Amygdala (tissue), 56 donors: ENCODE results near the gene MYBPHL.

ENCODE experiments used
- DNase-seq, 56 donors: peaks; one replicate each; lab custom pipeline; 2025; lab: John Stamatoyannopoulos, UW

The MYBPHL gene

DNA sequence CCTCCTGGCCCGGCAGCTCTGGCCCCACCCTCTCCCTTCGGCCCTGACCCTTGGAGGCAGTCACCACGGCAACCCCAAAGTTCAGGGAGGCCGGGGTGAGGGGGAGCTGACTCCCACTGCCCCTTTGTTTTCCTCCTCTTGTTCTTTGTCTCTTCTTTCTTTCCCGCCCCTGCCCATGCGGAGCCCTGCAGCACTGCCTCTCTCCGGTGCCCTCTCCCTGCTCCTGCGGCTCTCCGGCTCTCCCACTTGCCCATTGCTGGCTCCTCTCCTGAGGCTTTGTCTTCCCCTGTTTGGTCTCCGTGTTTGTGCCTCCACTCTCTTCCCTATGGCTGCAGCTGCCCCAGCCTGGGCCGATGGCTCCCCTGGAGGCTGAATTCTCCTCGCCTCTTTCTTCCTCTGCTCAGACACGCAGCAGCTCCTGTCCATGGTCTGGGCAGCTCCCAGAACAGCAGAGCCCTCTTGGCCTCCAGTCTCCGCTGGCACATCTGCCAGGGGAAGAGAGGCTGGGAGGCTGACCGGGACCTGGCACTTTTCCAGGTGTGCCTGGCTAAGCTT lies 51.6 kb downstream of the MYBPHL start:
- DNase-seq, result peak in 1 of 56 donors; percentile 37

DNA sequence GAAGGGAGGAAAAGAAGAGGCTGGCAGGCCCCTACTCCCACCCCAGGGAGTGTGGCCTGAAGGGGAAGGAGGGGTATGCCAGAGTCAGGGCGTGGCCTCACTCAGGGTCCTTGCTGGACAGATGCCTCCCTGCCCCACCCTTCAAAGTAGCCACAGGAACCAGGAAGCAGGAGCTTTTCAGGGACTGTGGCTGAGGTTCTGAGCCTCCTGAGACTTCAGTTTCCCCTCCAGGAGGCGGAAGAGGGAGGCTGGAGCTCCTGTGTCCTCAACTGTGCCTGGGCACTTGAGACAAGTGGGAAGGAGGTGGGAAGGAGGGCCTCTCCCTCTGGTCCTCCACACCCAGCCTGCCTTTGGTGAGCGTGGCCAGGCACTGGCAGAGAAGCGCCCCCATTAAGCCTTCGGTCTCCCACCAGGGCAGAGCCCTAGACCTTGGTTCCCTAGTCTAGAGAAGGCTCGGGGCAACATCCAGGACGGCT lies 52.2 kb downstream of the MYBPHL start:
- DNase-seq, result no peak

DNA sequence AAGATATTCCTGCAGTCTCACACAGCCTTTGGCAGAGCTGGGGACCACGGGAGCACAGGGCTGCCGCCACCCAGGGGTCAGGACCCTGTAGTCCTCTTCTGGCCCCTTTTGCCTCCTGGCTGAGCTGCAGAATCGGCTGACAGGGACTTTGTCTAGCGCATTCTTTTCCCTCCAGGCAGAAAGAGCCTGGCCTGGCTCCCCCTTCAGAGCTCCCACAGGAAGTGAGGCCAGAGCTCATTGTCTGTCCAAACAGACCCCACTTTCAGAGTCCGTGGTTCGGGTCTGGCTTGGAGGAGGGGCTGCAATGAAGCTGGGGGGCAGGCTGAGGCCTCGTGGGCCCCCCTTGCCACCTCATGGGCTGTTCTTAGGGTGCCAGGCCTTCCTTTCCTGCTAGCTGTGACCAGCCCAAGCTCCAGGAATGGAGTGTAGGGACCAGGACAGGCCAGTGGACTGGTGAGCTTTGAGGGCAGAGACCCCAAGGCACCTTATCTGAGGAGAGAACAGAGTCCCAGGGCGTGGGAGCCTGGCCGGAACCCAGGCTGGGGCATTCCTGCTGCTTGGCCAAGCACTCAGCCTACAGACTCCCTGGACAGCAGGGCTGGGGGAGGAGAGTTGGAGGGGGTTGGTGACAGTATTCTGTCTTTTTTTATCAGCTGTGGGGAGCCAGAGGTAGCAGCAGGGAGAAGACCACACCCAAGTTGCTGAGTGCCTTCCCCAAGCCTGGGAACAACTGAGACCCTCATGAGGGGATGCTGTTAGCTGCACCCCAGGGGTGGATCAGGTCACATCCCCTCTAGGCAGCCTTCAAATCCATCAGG lies 52.8 kb downstream of the MYBPHL start:
- DNase-seq, result peak in 15 of 56 donors; percentile 43 to 81 (median 68)

GRCh38 chr1:109252893-109253802 lies 53.7 kb downstream of the MYBPHL start:
- peak in 53 of 56 donors; percentile 36 to 94 (median 80) for DNase-seq

DNA sequence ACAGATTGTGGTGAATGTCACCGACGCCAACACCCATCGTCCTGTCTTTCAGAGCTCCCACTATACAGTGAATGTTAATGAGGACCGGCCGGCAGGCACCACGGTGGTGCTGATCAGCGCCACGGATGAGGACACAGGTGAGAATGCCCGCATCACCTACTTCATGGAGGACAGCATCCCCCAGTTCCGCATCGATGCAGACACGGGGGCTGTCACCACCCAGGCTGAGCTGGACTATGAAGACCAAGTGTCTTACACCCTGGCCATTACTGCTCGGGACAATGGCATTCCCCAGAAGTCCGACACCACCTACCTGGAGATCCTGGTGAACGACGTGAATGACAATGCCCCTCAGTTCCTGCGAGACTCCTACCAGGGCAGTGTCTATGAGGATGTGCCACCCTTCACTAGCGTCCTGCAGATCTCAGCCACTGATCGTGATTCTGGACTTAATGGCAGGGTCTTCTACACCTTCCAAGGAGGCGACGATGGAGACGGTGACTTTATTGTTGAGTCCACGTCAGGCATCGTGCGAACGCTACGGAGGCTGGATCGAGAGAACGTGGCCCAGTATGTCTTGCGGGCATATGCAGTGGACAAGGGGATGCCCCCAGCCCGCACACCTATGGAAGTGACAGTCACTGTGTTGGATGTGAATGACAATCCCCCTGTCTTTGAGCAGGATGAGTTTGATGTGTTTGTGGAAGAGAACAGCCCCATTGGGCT lies 54.5 kb downstream of the MYBPHL start:
- no peak for DNase-seq

DNA sequence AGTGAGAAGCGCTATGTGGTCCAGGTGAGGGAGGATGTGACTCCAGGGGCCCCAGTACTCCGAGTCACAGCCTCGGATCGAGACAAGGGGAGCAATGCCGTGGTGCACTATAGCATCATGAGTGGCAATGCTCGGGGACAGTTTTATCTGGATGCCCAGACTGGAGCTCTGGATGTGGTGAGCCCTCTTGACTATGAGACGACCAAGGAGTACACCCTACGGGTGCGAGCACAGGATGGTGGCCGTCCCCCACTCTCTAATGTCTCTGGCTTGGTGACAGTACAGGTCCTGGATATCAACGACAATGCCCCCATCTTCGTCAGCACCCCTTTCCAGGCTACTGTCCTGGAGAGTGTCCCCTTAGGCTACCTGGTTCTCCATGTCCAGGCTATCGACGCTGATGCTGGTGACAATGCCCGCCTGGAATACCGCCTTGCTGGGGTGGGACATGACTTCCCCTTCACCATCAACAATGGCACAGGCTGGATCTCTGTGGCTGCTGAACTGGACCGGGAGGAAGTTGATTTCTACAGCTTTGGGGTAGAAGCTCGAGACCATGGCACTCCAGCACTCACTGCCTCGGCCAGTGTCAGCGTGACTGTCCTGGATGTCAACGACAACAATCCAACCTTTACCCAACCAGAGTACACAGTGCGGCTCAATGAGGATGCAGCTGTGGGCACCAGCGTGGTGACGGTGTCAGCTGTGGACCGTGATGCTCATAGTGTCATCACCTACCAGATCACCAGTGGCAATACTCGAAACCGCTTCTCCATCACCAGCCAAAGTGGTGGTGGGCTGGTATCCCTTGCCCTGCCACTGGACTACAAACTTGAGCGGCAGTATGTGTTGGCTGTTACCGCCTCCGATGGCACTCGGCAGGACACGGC lies 55.3 kb downstream of the MYBPHL start:
- no peak for DNase-seq

DNA sequence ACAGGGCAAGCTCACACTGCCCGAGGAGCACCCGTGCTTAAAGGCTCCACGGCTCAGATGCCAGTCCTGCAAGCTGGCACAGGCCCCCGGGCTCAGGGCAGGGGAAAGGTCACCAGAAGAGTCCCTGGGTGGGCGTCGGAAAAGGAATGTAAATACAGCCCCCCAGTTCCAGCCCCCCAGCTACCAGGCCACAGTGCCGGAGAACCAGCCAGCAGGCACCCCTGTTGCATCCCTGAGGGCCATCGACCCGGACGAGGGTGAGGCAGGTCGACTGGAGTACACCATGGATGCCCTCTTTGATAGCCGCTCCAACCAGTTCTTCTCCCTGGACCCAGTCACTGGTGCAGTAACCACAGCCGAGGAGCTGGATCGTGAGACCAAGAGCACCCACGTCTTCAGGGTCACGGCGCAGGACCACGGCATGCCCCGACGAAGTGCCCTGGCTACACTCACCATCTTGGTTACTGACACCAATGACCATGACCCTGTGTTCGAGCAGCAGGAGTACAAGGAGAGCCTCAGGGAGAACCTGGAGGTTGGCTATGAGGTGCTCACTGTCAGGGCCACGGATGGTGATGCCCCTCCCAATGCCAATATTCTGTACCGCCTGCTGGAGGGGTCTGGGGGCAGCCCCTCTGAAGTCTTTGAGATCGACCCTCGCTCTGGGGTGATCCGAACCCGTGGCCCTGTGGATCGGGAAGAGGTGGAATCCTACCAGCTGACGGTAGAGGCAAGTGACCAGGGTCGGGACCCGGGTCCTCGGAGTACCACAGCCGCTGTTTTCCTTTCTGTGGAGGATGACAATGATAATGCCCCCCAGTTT lies 56.1 kb downstream of the MYBPHL start:
- no peak for DNase-seq

DNA sequence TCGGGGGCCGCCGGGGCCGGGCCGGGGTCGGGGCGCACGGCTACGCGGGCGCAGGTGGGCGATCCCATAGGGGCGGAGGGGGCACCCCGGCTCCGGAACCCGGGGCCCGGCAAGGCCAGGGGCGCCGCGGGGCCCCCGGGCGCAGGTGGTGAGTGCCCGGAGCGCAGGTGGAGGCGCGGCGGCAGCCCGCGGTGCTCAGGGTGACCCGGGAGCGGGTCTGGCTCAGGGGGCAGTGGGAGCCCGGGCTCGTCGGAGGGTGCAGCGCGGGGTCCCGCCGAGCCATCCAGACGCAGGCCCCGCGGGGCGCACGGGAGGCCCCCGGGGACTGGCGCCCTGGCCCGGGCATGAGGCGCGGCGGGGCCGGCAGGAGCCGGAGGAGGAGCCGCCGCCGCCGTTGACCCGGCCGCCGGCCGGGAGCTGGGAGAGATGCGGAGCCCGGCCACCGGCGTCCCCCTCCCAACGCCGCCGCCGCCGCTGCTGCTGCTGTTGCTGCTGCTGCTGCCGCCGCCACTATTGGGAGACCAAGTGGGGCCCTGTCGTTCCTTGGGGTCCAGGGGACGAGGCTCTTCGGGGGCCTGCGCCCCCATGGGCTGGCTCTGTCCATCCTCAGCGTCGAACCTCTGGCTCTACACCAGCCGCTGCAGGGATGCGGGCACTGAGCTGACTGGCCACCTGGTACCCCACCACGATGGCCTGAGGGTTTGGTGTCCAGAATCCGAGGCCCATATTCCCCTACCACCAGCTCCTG lies 57.0 kb downstream of the MYBPHL start:
- DNase-seq, result no peak

GRCh38 chr1:109248797-109249629 lies 57.8 kb downstream of the MYBPHL start, which contains the start of gene CELSR2:
TSS of gene CELSR2 (plus strand) at chr1:109249539. CDS start at chr1:109250080, 541 bp downstream.
- DNase-seq, result peak in 30 of 56 donors; percentile 27 to 81 (median 50)

DNA sequence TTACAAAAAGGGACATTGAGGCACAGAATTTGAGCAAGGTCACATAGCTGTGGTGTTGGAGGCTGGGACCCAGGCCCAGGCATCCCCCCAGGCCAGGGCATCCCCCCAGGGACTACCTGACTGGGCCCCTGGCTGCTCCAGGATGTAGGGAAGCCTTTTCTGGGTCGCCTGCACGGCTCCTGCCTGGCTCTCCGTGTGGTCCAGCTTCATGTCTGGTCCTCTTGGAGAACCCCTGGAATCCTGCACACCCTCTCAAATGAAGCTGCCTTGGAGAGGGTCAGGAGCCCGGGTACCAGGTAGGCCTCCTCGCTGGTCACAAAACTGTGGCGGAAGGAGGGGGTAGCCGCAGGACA lies 58.4 kb downstream of the MYBPHL start:
- DNase-seq, result no peak

GRCh38 chr1:109247401-109248365 lies 59.1 kb downstream of the MYBPHL start:
- DNase-seq, result no peak

GRCh38 chr1:109246141-109246551 lies 60.7 kb downstream of the MYBPHL start:
- DNase-seq, result no peak

GRCh38 chr1:109243860-109244552 lies 62.8 kb downstream of the MYBPHL start:
- DNase-seq, result no peak

DNA sequence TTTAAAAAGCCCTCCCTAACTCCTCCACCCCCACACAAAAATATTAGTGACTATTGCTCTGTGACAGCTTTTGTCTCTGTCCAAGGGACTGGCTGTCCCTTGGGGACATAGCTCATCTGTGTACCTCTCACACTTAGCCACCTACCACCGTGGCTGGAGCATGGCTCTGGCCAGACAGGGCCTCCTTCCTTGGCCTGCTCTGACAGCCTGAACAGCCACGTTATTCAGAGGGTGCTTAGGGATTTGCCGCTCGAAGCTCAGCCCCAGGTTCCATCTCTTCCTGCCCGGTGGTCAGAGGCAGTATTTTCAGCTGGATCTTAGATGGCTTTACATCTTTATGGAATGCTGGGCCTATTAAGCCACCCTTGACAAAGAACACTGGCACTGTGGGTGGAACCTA lies 63.6 kb downstream of the MYBPHL start:
- DNase-seq, result no peak

GRCh38 chr1:109242387-109242786 lies 64.4 kb downstream of the MYBPHL start:
- peak in 10 of 56 donors; percentile 31 to 66 (median 36) for DNase-seq
